Astrocyte of the hippocampus (primary cell): ENCODE measurements around the gene SNCG.
"Not testable (repeated sequence)": the region's sequence is repeated elsewhere in the genome, so short reads cannot be mapped to it uniquely, and the experiment has no call there.

Experiments used
- DNase-seq: peaks from one replicate; pipeline ENCODE4 v3.0.0; 2011; ENCODE audit warnings: low read depth, low spot score

The SNCG gene

GRCh38 chr10:86958116-86958900 is at the start of gene SNCG:
Gene SNCG, plus strand, starts transcription at chr10:86958599. Its CDS starts 99 bp downstream, at chr10:86958698.
- peak; percentile 45 for DNase-seq

- DNase-seq: no peak
These were observed 43.7 kb upstream of the SNCG start for GRCh38 chr10:86914734-86915133.

DNA sequence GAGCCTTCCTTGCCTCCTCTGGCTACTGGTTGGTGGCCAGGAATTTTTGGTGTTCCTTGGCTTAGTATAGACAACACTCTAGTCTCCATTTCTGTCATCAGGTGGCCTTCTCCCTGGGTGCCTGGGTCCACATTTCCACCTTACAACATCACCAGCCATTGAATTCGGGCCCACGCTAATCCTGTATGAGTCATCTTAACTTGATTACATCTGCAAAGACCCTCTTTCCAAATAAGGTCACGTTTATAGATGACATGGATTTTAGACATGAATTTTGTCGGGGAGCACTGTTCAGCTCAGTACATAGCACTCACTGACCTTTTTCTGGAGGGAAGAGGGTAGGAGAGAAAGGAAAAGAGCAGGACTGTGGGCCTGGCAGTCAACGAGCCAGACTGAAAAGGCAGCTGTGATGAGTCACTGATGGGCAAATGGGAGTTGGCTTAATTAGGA is 40.4 kb upstream of the SNCG start:
- peak; percentile 67 for DNase-seq

DNA sequence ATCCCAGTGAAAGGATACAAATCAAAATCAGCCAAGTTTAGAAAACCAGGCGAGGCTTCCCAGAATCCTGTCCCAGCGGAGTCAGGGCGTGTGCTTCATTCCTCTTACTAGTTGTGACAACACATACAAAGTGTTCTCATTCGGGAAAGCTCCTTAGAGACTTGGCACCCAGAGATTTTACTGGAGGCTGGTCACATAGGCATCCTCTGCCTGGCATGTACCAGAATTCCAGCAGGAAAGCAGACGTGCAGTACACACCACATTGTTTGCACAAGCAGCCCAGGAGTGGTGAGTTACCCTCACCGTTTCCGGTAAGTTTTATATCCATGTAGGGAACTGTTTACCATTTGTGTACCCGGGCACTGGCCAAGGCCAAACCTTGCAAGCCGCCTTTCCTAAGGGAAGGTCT is 35.8 kb upstream of the SNCG start:
- no peak for DNase-seq

DNA sequence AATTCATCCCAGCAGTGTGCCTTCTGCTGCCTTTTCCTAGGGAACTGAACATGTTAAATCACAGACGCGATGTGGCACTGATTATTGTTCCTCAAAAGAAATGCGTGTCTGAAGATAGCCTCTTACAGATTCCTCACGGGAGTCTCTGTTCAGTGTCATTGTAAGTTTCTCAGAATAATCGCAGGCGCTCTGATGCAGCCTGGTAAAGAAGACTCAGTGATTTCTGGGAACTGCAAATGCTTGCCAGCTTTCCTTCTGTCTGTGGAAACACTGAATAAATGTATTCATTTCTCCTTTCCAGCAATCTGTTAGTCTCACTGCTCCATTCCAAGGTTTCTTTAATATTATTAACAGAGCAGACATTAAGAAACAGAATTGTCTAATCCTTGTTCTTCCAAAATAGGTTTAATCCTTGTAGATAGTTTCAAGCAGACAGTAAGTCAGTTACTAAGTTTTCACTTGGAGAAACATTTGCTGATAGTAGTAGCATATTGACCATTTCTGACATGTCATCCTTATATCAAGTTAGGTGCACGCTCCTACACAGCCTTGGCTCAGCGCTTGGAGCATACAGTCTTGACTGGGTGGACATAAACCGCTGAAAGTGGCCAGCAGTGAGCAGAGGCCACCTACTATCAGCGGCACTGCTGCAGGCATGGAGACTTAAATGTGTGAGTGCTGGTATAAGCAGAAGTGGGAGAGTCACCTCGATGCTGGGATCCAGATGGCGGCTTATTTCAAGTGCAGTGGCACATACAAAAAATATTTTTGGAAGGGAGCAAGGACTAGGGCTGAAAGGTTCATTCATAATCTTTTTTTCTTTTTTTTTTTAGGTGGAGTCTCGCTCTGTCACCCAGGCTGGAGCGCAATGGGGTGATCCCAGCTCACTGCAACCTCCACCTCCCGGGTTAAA is 28.7 kb upstream of the SNCG start:
- DNase-seq: no peak

- DNase-seq: no peak
These were observed 26.5 kb upstream of the SNCG start for GRCh38 chr10:86931872-86932271.

DNA sequence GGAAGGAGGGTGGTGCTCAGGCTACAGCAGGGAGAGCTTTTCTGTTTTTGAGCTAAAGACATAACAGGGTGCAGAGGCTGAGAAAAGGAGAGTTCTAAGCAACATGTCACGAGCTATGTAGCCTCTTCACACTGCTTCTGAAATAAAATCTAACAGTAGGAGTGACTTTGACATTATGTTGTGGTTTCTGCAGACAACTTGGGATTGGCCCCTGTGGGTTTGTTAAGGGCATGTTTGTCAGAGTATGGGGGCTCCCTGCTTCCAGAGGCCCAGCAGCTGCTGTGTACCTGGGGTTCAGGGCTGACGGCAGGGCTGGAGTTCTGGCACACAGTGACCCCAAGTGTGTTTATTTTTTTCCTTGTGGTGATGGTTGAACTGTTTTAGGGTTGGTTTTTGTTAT is 25.7 kb upstream of the SNCG start:
- DNase-seq: no peak

GRCh38 chr10:86934162-86934711 is 24.2 kb upstream of the SNCG start:
- DNase-seq: not testable (repeated sequence)

DNA sequence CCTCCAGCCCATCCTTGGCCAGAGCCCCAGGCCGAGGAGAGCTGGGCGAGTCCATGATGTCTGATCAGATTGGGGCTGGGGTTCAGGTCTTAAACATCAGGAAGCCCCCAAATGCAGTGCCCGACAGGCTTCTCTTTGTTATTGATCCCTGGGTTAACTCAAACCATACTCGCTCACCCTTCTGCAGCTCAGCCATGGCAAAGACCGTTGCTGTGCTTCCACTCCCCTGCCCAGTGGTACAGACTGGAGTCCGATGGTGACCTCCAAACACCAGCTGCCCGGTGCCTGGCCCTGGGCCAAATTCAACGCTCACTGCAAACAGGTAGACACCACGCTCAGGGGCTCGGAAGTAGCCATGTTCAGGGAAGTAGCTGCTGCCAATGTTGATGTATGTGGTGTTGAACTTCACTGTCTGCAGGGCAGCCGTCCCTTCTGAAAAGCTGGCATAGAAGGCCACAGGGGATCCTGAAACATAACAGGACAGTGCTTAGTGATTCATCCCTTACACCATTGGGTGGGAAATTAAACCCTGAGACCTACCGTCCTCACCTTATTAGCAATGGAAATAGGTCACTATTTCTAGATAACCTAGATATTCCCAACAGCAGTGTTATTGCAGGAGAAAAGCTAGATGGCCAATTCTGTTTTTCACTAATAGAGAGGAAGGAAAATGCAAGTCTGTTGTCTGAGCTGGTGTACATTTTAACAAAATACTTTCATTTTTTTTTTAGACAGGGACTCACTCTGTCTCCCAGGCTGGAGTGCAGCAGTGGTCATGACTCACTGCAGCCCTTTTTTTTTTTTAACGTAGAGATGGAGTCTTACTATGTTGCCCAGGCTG is 21.5 kb upstream of the SNCG start:
- DNase-seq: peak; percentile 42

GRCh38 chr10:86937502-86938154 is 20.8 kb upstream of the SNCG start:
- DNase-seq: no peak

- DNase-seq: no peak
These were observed 20.1 kb upstream of the SNCG start for GRCh38 chr10:86938260-86938659.

DNA sequence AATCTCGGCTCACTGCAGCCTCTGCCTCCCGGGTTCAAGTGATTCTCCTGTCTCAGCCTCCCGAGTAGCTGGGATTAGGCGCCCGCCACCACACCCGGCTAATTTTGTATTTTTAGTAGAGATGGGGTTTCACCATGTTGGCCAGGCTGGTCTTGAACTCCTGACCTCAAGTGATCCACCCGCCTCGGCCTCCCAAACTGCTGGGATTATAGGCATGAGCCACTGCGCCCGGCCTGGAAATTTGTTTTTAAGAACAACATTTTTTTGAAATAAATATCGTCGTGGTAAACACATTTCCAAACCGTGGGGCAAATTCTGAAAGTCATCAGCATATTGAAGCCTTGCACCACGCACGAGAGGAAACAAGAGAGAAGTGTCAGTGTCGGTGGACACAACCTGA is 18.3 kb upstream of the SNCG start:
- not testable (repeated sequence) for DNase-seq

- no peak for DNase-seq
These were observed 17.7 kb upstream of the SNCG start for GRCh38 chr10:86940677-86941076.

GRCh38 chr10:86941426-86941825 is 17.0 kb upstream of the SNCG start:
- no peak for DNase-seq

DNA sequence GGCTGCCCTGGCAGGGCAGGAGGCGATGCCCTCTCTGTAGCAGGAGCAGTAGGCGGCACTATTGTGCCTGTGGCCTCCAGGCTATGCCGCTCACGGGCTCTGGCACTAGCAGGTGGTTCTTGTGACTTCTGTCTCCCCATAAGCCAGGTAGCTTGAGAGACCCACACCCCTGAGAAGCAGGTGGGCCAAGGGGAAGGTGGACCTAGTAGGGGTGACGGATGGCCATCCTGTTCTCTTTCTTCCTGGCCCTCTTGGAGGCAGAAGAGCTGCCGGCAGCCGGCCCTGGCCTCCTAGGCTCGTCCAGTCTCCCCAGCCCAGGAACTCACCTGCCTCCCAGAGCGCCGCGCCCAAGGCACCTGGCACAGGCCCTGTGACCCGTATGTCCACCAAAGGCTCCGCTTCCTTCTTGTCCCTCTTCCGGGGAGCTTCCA is 16.4 kb upstream of the SNCG start:
- no peak for DNase-seq

DNA sequence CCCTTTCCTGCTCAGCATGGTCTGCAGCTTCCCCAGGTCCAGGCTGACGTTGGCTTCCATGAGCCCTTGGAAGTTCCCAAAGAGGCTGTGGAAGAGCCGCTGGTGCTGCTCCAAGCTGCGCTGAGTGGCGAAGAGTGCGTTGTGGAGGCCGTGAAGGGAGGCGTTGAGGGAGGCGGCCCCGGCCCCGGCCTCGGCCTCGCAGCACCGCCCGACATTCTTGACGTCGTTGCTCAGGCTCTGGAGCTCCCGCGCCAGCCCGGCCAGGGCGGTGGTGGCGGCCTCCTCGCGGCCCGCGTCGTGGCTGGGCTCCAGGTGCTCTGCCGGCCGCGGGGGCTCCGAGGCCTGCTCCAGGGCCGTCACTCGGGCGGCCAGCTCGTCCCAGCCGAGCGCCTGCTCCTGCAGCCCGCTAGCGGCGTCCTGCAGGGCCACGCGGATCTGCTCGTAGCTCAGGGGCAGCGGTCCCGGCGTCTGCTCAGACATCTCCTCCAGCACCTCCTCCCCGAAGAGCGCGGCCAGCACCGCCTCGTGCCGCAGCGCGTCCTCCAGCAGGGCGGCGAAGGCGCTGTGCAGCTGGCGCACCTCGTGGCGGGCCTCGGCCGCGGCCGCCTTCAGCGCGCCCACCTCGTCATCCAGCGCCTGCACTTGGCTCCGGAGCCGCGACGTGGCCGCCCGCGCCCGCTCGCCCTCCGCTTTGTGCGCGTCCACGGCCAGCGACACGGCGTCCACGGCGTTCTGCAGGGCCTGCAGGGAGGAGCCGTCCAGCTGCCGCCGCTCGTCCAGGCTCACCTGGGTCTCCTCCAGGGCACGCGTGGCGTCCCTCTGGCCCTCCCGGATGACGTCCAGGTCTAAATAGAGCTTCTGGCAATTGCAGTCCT is 15.7 kb upstream of the SNCG start:
- DNase-seq: no peak

DNA sequence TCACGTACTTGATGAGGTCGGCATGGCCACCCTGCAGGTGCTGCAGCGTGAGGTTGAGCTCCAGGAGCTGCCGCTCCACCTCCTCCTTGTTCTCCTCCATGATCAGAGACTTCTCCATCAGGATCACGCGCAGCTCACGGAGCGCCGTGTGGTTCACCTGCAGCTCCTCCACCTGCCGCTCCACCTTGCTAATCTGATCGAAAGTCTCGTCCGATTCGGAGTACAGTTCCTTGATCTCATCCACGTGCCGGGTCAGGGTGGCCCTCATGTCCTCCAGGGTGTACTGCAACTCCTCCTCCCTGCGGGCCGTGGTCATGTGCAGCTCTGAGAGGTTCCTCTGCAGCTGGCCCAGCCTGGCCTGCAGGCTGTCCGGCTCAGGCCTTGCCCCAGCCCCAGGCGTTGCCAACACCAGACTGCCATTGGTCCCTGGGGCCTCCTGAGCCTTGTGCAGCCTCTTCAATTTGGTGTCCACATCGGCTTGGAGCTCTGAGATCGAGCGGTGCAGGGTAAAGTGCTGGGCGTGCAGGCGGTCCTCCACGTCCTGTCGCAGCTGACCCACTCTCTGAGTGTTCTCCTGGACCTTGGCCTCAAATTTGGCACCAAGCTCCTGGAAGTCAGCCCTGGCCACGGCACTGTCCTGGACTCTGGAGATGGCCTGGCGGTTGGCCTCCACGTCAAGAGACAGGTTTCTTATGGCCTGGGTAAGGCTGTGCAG is 14.9 kb upstream of the SNCG start:
- DNase-seq: no peak

DNA sequence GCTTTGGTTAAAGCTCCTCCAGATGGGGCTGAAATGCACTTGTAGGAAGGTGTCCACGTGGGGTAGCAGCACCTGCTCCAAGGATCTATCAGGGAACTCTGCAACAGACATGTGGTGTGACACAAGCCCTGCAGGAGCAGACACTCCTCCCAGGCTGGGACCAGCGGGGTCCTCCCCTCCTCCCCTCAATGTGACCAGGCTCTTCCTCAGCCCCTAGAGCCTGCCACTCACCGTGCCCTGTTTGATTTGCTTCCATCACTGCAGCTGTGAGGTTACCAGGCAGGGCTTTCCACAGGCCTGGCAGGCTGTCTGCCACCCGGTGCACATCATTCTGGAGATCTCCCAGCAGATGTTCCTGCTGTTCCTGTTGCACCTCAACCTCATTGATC is 14.4 kb upstream of the SNCG start:
- no peak for DNase-seq

GRCh38 chr10:86944471-86944870 is 13.9 kb upstream of the SNCG start:
- no peak for DNase-seq
